IPS-15b (cell line): ENCODE measurements around the gene RNU1-2.
"Not testable (repeated sequence)": the region's sequence is repeated elsewhere in the genome, so short reads cannot be mapped to it uniquely, and the experiment has no call there.

ENCODE experiments used
- H3K27me3 ChIP-seq: one replicate; pipeline ENCODE4 v1.6.1; 2013; ENCODE audit warnings: low read length; ENCODE audit not compliant: control insufficient read depth, insufficient read depth
- H3K36me3 ChIP-seq: one replicate; pipeline ENCODE4 v1.6.1; 2013; ENCODE audit warnings: low read length; ENCODE audit not compliant: control insufficient read depth, insufficient read depth
- H3K4me1 ChIP-seq: one replicate; pipeline ENCODE4 v1.6.1; 2013; ENCODE audit warnings: mild to moderate bottlenecking, low read length; ENCODE audit not compliant: control insufficient read depth, insufficient read depth
- H3K4me3 ChIP-seq: one replicate; pipeline ENCODE4 v1.5.1; 2013; ENCODE audit warnings: low read depth, low read length
- H3K9ac ChIP-seq: one replicate; pipeline ENCODE4 v1.6.1; 2013; ENCODE audit warnings: low read depth, mild to moderate bottlenecking, low read length
- H3K9me3 ChIP-seq: one replicate; pipeline ENCODE4 v1.6.1; 2013; ENCODE audit warnings: mild to moderate bottlenecking, low read length; ENCODE audit not compliant: control insufficient read depth, insufficient read depth

Gene RNU1-2

DNA sequence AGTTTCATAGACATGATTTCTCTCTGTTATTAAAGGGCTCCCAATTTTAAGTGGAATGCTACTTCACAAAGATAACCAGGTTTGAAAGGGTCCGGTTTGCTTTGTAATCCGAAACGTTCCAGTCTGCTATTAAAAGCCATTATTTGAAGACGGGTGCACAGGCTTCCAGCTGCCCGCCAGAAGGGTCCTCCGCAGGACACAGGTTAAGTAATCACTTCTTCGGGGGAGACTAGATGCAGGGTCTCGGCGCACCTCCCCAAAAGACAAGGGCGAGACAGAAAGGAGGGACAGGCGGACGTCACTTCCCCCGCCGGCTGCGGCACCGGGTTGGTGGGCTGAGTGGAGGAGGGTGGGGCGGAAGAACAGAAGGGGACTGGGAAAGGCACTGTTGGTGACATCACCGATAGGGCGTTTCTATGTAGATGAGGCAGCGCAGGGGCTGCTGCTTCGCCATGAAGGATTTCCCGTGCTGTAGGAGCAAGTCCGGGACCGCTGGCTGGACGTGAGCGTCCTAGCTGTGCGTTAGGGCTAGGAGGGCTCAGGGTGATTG is 8.9 kb downstream of the RNU1-2 start:
- Histone ChIP-seq H3K4me1 (no peaks in the 10 kb centered on the region), H3K4me3 (peak overlapping the region; percentile 52), H3K36me3 (no peaks in the 10 kb centered on the region)

DNA sequence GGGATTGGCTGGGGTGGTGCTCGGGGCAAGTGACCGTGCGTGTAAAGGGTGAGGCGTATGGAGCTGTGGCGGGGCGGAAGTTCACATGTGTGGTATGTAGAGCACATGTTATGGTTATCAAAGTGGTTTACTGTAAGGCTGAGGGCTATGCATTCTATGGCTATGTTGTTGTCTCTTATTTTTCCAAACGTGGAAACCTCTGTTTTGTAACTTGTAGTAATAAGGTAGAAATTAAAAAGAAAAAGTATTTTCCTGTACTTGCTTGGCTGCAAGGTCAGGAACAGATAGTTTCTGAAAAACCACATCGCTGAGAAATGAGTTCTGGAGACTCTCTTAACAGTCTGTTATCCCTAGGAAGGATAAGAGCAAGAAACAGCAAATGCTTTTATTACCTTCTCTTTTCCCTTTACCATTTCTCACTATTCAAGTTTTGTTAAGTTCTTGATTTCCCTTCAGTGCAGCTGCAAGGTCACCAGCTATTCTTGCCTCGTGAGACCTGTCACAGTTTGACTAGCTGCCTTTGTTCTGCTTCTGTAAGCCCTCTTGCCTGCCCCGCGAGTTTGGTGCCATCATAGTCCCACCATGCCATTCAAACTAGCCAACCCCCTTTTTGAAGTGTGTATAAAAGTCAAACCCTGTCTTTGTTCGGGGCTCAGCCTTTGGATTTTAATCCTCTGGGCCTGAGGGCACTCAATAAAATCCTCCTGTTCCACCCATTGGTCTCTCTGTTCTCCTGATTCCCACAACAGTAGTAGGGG is 9.5 kb downstream of the RNU1-2 start:
- H3K9me3 ChIP-seq: no peaks in the 10 kb centered on the region
- peak overlapping the region; percentile 98 for H3K9ac ChIP-seq
- H3K4me3 ChIP-seq: peak overlapping the region; percentile 31
- H3K4me1 ChIP-seq: no peaks in the 10 kb centered on the region
- no peaks in the 10 kb centered on the region for H3K27me3 ChIP-seq
- H3K36me3 ChIP-seq: no peaks in the 10 kb centered on the region

More for the DNA sequence above, 8.9 kb downstream of the RNU1-2 start:
- no peaks in the 10 kb centered on the region for H3K27me3 ChIP-seq
- peak overlapping the region; percentile 98 for H3K9ac ChIP-seq
- no peaks in the 10 kb centered on the region for H3K9me3 ChIP-seq

DNA sequence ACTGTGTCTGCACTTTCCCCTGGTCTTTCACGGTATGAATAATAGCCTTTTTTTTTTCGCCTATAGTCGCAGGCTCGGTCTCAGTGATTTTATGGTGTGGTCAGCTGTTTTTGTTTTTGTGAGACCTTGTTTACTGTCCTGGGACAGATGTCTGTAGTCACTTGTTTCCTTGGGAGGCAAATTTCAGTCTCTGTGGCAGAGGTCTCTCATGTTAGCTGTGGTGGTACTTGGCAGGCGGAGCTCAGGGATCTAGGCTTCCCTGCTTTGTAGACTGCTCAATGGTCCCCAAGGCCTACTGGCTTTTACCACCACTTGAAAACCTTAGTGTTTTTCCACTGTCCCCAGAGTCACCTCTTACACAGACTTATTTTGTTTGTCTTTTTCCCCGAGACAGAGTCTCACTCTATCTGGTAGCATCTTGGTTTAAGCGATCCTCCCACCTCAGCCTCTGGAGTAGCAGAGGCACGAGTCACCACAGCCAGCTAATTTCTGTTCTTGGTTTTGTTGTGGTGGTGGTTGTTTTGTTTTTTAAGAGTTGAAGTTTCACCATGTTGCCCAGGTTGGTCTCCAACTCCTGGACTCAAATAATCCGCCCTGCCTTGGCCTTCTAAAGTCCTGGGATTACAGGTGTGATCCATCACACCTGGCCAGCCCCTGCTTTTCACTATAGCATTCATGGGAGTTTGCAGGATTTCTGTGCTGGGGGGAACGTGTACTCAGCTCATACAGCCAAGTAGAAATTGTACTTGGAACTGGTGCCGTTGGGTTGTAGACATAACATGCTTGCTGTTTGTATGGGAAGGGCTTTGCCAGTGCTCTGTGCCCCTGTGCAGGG is 10.3 kb downstream of the RNU1-2 start:
- Histone ChIP-seq H3K9me3 (no peaks in the 10 kb centered on the region), H3K4me3 (no peak overlapping the region), H3K36me3 (no peaks in the 10 kb centered on the region), H3K9ac (no peak overlapping the region), H3K27me3 (no peaks in the 10 kb centered on the region), H3K4me1 (no peaks in the 10 kb centered on the region)

DNA sequence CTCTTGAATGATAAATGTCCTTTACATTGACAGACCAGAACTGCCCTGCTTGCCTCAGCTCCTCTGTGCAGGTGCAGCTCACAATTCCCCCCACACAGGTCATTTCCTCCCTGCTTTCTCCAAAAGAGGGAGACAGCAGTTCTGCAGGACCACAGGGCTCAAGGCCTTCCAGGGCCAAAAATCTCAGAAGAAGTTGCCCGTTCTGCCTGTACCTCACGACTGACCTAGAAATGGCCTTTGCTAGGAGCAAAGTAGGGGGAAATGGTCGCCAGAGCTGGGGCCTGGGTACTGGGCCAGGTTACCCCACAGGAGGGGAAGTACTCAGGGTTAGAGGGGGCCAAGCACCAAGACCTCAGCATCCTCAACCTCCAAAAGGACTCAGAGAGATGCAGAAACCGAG is 11.1 kb downstream of the RNU1-2 start:
- Histone ChIP-seq H3K27me3 (no peaks in the 10 kb centered on the region), H3K4me1 (no peaks in the 10 kb centered on the region), H3K4me3 (no peak overlapping the region), H3K9me3 (no peaks in the 10 kb centered on the region), H3K9ac (no peak overlapping the region), H3K36me3 (no peaks in the 10 kb centered on the region)

DNA sequence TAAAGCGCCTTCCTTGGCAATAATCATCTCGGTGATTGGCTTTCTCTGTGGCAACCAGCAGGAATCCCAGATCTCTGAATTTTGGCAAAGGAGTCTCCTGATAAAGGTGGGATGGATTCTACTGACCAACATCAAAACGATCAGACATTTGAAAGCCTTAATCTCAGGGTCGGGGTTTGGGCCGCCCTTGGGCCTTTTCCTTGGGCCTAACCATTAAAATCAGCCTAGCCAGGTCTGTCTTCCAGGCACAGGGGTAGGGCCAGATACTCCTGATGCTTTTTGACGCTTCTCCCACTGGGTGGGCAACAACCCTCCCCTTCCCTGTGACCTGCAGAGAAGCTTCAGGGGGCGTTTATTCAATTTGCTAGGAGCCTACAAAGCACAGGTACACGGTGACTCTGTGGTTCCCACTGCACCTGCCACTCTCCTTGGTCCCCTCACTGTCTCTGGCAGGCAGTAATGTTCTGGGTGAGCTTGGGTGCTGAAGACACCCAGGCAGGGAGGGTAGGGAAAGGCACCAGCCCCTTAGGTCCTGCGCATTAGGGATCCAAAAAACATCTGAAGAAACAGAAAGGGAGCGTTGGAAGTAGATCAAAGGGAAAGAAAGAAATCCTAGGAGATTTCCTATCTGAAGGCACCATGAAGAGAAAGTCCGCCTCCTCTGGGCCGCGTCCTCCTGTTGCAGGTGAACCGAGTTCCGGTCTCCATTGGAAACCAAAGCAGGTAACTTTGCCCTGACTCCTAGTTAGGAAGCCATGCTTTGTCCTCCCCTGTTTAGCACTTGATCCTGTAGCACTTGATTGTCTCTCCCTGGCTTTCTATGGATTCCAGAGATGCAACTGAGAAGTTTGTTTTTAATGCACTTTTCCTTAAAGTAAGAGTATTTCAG is 12.3 kb downstream of the RNU1-2 start:
- Histone ChIP-seq H3K9me3 (no peaks in the 10 kb centered on the region), H3K4me1 (no peaks in the 10 kb centered on the region), H3K36me3 (no peaks in the 10 kb centered on the region), H3K27me3 (no peaks in the 10 kb centered on the region), H3K9ac (no peak overlapping the region), H3K4me3 (no peak overlapping the region)

DNA sequence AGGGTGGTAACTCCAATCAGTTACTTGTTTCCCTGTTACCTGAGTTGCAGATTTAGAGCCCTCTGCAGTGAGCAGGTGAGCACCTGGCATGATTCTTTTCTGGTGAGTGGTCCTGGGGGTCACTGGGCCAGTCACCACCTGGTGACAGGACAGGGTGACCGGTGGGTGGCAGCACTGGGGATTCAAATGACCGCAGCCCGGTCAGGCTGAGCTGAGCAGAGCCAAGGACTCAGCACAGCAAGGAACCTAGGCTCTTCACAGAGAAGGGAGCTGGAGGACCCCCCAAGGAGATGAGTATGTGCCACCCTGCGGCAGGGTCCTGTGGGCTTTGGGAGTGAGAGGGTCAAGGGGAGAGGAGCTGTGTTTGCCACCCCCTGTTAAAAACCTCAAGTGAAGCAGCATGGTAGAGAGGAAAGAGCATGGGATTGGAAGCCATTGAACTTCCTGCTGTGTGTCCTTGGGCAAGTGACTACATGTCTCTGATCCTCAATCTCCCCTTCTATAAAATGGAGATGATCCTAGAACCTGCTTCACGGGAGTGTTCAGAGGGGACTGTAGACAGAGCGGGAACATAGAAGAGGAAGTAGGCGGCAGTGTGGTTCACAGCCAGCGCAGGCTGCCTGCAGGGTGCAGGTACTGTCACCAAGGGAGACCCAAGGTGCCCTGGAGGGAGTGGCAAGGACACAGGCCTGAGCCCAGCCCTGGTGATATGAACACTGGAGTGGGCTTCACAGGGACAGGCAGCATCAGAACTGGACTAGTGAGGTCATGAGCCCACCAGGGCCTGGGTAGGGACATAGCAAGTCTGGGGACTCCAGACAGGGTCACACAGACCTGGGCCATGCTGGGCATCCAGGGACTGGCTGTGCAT is 16.3 kb downstream of the RNU1-2 start:
- not testable (repeated sequence) for H3K4me3 ChIP-seq, H3K27me3 ChIP-seq, H3K36me3 ChIP-seq, H3K4me1 ChIP-seq, H3K9me3 ChIP-seq, H3K9ac ChIP-seq

DNA sequence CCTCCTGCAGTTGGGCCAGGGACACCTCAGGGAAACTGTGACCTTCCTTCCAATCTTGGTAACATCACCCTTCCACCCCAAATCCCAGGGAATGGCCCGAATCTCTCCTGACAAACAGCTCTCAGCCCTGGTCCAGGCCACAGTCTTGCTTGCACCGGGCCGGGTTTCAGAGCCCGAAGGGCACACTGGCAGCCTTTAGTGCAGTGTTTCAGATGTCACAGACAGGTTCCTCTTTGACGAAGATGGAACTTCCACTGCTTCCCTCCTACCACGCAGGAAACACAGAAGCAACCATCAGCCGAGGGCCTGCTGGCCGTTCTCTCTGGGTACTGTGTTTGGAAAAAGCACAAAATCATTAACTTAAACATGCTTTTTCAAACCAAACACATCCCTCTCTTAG is 17.0 kb downstream of the RNU1-2 start:
- H3K4me1 ChIP-seq, H3K27me3 ChIP-seq, H3K36me3 ChIP-seq, H3K4me3 ChIP-seq, H3K9me3 ChIP-seq, H3K9ac ChIP-seq: not testable (repeated sequence)

DNA sequence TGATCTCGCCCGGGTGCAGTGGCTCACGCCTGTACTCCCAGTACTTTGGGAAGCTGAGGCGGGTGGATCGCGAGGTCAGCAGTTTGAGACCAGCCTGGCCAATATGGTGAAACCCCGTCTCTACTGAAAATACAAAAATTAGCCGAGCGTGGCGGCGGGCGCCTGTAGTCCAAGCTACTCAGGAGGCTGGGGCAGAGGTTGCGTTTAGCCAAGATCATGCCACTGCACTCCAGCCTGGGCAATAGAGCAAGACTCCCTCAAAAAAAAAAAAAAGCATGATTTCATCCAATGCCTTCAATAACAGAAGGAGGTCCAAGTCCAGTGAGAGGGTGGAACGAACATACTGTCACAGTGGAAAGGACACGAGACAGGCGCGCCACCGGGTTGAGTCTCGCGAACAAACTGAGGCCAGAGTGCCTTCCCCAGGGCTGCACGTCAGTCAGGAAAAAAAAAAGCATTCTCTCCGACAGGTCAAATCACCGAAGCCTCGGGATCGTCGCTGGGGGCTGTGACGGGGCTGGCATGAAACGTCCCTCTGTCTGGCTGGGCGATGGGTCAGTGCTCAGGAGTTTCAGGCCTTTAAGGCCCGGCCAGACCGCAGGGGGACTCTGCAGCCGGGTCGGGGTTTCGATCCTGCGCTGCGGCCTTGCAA is 17.5 kb downstream of the RNU1-2 start:
- Histone ChIP-seq H3K36me3 (no peaks in the 10 kb centered on the region), H3K4me1 (no peaks in the 10 kb centered on the region), H3K27me3 (no peaks in the 10 kb centered on the region), H3K9ac (no peak overlapping the region), H3K4me3 (peak overlapping the region; percentile 65), H3K9me3 (no peaks in the 10 kb centered on the region)

DNA sequence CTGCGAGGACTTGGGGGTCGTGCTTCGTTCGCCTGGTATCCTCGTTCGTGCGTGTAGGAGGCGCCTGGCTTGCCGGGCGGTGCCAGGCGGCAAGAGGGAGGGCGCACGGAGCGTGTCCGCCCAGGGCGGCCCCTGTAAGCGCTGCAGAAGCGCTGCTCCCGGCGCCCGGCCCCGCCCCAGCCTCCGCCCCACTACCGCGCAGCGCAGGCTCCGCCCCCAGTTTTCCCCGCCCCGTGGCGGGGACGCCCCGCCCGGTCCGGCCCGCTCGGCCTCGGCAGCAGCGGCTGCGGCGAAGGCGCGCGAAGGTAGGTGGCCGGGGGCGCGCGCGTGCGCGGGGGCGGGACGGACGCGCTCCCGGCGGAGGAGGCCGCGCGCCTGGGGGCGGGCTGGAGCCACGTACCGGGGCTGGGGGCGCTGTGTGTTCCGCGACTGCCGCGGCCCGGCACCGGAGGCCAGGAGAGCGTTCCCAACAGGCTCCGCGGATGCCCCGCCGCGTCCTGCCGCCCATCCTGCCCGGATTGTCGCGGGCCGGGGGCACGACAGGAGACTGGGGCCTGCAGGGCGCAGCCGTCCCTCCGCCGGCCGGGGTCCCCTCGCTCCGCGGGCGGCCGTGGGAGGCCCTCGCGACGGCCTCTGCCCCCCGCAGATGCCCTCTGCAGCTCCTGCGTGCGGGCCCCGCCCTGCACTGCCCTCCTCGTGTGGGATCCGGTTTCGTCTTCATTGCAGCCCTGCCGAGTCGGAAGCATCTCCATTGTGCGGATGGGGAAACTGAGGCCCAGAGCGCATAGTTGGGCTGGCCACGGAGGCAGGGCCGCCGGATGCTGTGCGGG is 18.3 kb downstream of the RNU1-2 start:
- Histone ChIP-seq H3K9me3 (no peaks in the 10 kb centered on the region), H3K36me3 (no peaks in the 10 kb centered on the region), H3K9ac (peak overlapping the region; percentile 70), H3K4me3 (peak overlapping the region; percentile 66), H3K4me1 (no peaks in the 10 kb centered on the region), H3K27me3 (no peaks in the 10 kb centered on the region)
